GM23248 (cell line): ENCODE results near the gene ZNF148. TPM values are rescaled to one million over a fixed set of nuclear protein-coding genes. Genes with fewer than 3 reads are reported as not detected.

ENCODE experiments used
- DNase-seq: peaks from one replicate; pipeline ENCODE4 v3.0.0-alpha.2; 2015
- H2AFZ ChIP-seq: fragments of 200-600 bp; sonication (generic); 2 replicates; pipeline ENCODE4 v1.6.1; 2016; ENCODE audit warnings: antibody characterized with exemption
- H3F3A ChIP-seq: fragments of 200-600 bp; sonication (generic); 2 replicates; pipeline ENCODE4 v1.6.1; 2016; ENCODE audit warnings: mild to moderate bottlenecking, antibody characterized with exemption, mixed run types; ENCODE audit not compliant: insufficient read depth
- H3K27ac ChIP-seq: fragments of 200-600 bp; sonication (generic); 2 replicates; pipeline ENCODE4 v1.5.1; 2016; ENCODE audit warnings: mild to moderate bottlenecking
- H3K27me3 ChIP-seq: fragments of 200-600 bp; sonication (generic); replicated peaks from 2 replicates; pipeline ENCODE4 v1.6.1; 2016; ENCODE audit warnings: mild to moderate bottlenecking; ENCODE audit not compliant: insufficient read depth
- H3K36me3 ChIP-seq: fragments of 200-600 bp; sonication (generic); 2 replicates; pipeline ENCODE4 v1.6.1; 2016; ENCODE audit warnings: low read depth, mild to moderate bottlenecking
- H3K4me1 ChIP-seq: fragments of 200-600 bp; sonication (generic); 2 replicates; pipeline ENCODE4 v1.6.1; 2016; ENCODE audit warnings: mild to moderate bottlenecking; ENCODE audit not compliant: insufficient read depth
- H3K4me2 ChIP-seq: fragments of 200-600 bp; sonication (generic); one replicate; pipeline ENCODE4 v1.6.1; 2016; ENCODE audit warnings: mild to moderate bottlenecking; ENCODE audit not compliant: unreplicated experiment
- H3K4me3 ChIP-seq: fragments of 200-600 bp; sonication (generic); 2 replicates; pipeline ENCODE4 v1.5.1; 2016; ENCODE audit warnings: mild to moderate bottlenecking
- H3K79me2 ChIP-seq: fragments of 200-600 bp; sonication (generic); 2 replicates; pipeline ENCODE4 v1.6.1; 2016; ENCODE audit warnings: mild to moderate bottlenecking; ENCODE audit not compliant: insufficient read depth
- H3K9ac ChIP-seq: fragments of 200-600 bp; sonication (generic); 2 replicates; pipeline ENCODE4 v1.6.1; 2016; ENCODE audit warnings: mild to moderate bottlenecking
- H3K9me2 ChIP-seq: fragments of 200-600 bp; sonication (generic); 2 replicates; pipeline ENCODE4 v1.6.1; 2016; ENCODE audit warnings: mixed run types, mild to moderate bottlenecking, moderate library complexity; ENCODE audit not compliant: insufficient read depth
- H3K9me3 ChIP-seq: fragments of 200-600 bp; sonication (generic); one replicate; pipeline ENCODE4 v1.6.1; 2017; ENCODE audit warnings: low read depth
- H4K20me1 ChIP-seq: fragments of 200-600 bp; sonication (generic); 2 replicates; pipeline ENCODE4 v1.6.0; 2016; ENCODE audit not compliant: insufficient read depth
- EZH2 ChIP-seq: fragments of 200-600 bp; sonication (generic); IDR thresholded peaks from 2 replicates; pipeline ENCODE4 v1.6.1; 2018; ENCODE audit warnings: antibody characterized with exemption, mild to moderate bottlenecking; ENCODE audit not compliant: insufficient read depth, poor library complexity, severe bottlenecking
- EZH2phosphoT487 ChIP-seq: fragments of 200-600 bp; sonication (generic); IDR thresholded peaks from 2 replicates; pipeline ENCODE4 v1.6.1; 2018; ENCODE audit warnings: antibody characterized with exemption, moderate library complexity, mild to moderate bottlenecking, low read depth; ENCODE audit not compliant: insufficient read depth
- WGBS, 2 experiments: methylation state at CpG; one replicate each; pipeline ENCODE4 v1.1.6; 2015 to 2017; ENCODE audit warnings: low lambda C conversion rate in 2 of 2, low coverage in 1 of 2; ENCODE audit errors: missing lambda C conversion rate in 2 of 2; 5-methylcytosine and 5-hydroxymethylcytosine counted together
- in situ Hi-C: fragments of 300-500 bp; cut with MboI; formaldehyde crosslinking; loops from 2 replicates; pipeline ENCODE4 v1.15.0; 2020
- polyA plus RNA-seq: library from polyadenylated mRNA; unstranded; fragments of >200 nt; fragmentation: Nextera tagmentation; extraction: Ambion mirVana; gene quantifications from 2 replicates; pipeline ENCODE4 v1.2.1, GENCODE V29; 2016
- total RNA-seq: library from RNA; depleted of rRNA; stranded (reverse); fragments of >200 nt; shearing (Covaris generic); gene quantifications from 2 replicates; pipeline ENCODE4 v1.2.3, GENCODE V29; 2014

The ZNF148 gene
- total and polyA plus RNA-seq, 2 experiments from 2014 or later, result 33.1 to 50.3 TPM

GRCh38 chr3:125207507-125207906, 167.6 kb downstream of the ZNF148 start:
- Histone ChIP-seq H3K9me2 (no peaks in the 10 kb centered on the region), H3K9ac (no peak overlapping the region), H3K79me2 (no peaks in the 10 kb centered on the region), H2AFZ (no peak overlapping the region), H3K27me3 (no peaks in the 10 kb centered on the region), H3K4me2 (no peak overlapping the region), H3K9me3 (no peaks in the 10 kb centered on the region), H3K4me1 (no peaks in the 10 kb centered on the region), H4K20me1 (no peaks in the 10 kb centered on the region), H3K4me3 (no peak overlapping the region), H3K27ac (no peak overlapping the region), H3K36me3 (no peaks in the 10 kb centered on the region), H3F3A (no peaks in the 10 kb centered on the region)
- WGBS, 2 experiments, result 71 to 76% methylated on average over 7 of the region's 7 CpGs
- in situ Hi-C loops, result no loop called here
- TF ChIP-seq EZH2 (no peak), EZH2phosphoT487 (no peak)
- no peak for DNase-seq

- 71 to 74% methylated on average over 6 of the region's 6 CpGs for WGBS, 2 experiments
- H3K9ac ChIP-seq, result no peak overlapping the region
- in situ Hi-C loops, result no loop called here
- no peak for DNase-seq
- H3K4me3 ChIP-seq, result no peak overlapping the region
- no peaks in the 10 kb centered on the region for H3K27me3 ChIP-seq
- no peaks in the 10 kb centered on the region for H3K79me2 ChIP-seq
- no peaks in the 10 kb centered on the region for H3K36me3 ChIP-seq
- no peaks in the 10 kb centered on the region for H3K9me2 ChIP-seq
- no peak overlapping the region for H3K4me2 ChIP-seq
- no peak overlapping the region for H3K27ac ChIP-seq
- H4K20me1 ChIP-seq, result no peaks in the 10 kb centered on the region
- H3F3A ChIP-seq, result no peaks in the 10 kb centered on the region
- TF ChIP-seq EZH2phosphoT487 (no peak), EZH2 (no peak)
- no peaks in the 10 kb centered on the region for H3K4me1 ChIP-seq
- H2AFZ ChIP-seq, result no peak overlapping the region
- H3K9me3 ChIP-seq, result no peaks in the 10 kb centered on the region
Measured at GRCh38 chr3:125206934-125207333, 168.2 kb downstream of the ZNF148 start.

GRCh38 chr3:125203731-125204130, 171.4 kb downstream of the ZNF148 start:
- DNase-seq, result no peak
- Histone ChIP-seq H3F3A (no peaks in the 10 kb centered on the region), H3K9ac (no peak overlapping the region), H3K4me2 (no peak overlapping the region), H3K9me3 (no peaks in the 10 kb centered on the region), H3K79me2 (no peaks in the 10 kb centered on the region), H4K20me1 (no peaks in the 10 kb centered on the region), H3K9me2 (no peaks in the 10 kb centered on the region), H3K27ac (no peak overlapping the region), H3K4me1 (no peaks in the 10 kb centered on the region), H3K4me3 (no peak overlapping the region), H3K36me3 (no peaks in the 10 kb centered on the region), H2AFZ (no peak overlapping the region), H3K27me3 (no peaks in the 10 kb centered on the region)
- TF ChIP-seq EZH2 (no peak), EZH2phosphoT487 (no peak)
- in situ Hi-C loops, result no loop called here

GRCh38 chr3:125202197-125202596, 172.9 kb downstream of the ZNF148 start:
- H3K27me3 ChIP-seq, result no peaks in the 10 kb centered on the region
- H4K20me1 ChIP-seq, result no peaks in the 10 kb centered on the region
- no peaks in the 10 kb centered on the region for H3K36me3 ChIP-seq
- WGBS, 2 experiments, result 89 to 95% methylated on average over 4 of the region's 4 CpGs
- TF ChIP-seq EZH2 (no peak), EZH2phosphoT487 (no peak)
- DNase-seq, result no peak
- H3K4me1 ChIP-seq, result no peaks in the 10 kb centered on the region
- H3K9me2 ChIP-seq, result no peaks in the 10 kb centered on the region
- in situ Hi-C loops, result no loop called here
- H3K9me3 ChIP-seq, result no peaks in the 10 kb centered on the region
- H3K9ac ChIP-seq, result no peak overlapping the region
- H3K79me2 ChIP-seq, result no peaks in the 10 kb centered on the region
- H3K27ac ChIP-seq, result no peak overlapping the region
- H3K4me3 ChIP-seq, result no peak overlapping the region
- H3K4me2 ChIP-seq, result no peak overlapping the region
- no peak overlapping the region for H2AFZ ChIP-seq
- H3F3A ChIP-seq, result no peaks in the 10 kb centered on the region

GRCh38 chr3:125200731-125201139, 174.4 kb downstream of the ZNF148 start:
- Histone ChIP-seq H2AFZ (no peak overlapping the region), H3K4me2 (no peak overlapping the region), H3K36me3 (no peaks in the 10 kb centered on the region), H3F3A (no peaks in the 10 kb centered on the region), H3K27me3 (no peaks in the 10 kb centered on the region), H3K27ac (no peak overlapping the region), H4K20me1 (no peaks in the 10 kb centered on the region), H3K4me1 (no peaks in the 10 kb centered on the region), H3K79me2 (no peaks in the 10 kb centered on the region), H3K9ac (no peak overlapping the region), H3K9me2 (no peaks in the 10 kb centered on the region), H3K4me3 (no peak overlapping the region), H3K9me3 (no peaks in the 10 kb centered on the region)
- TF ChIP-seq EZH2phosphoT487 (no peak), EZH2 (no peak)
- no peak for DNase-seq
- in situ Hi-C loops, result no loop called here
- WGBS, 2 experiments, result 85 to 88% methylated on average over 6 of the region's 6 CpGs
